ENCODE measurements around the gene PLXNA4.

Gene PLXNA4

DNA sequence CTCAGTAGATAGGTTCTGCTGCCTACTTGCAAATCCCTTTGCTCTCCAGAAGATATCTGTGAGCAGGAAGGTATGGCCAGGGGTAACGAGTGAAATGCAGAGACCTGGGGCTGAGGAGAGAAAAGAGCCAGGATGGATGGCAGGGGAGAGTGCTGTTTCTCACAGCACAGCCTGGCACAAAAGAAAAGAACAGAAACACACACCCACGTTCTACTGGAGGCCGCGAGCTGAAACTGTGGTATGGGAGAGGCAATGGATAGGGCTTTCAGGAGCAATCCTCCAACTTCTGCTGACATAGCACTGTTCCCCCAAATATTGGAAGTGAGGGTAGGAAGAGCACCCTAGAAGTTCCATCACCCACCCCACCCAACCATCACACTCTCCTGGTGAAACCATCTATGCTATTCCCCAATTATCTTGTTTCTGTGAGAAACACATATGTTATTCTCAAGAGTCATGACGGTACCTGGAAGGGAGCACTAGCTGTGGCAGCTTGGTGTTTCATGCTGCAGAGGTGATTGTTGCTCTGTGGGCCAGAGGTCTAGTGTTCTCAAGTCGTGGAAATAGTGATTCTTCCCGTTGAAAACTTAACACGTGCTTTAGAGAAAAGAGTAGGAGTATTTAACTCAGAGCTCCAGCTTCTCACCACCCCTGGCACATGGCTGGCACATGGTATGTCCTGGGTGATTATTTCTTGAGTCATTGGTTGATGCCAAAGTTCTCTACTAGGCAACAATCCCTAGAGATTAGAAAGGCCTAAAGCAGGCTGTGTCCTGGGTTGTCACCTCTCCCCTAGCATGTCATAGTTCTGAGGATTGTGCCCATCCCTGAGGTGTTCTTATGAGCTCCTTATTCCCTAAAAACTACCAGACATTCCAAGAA is 198.3 kb downstream of the PLXNA4 start:
- ChIA-PET CTCF (no interaction called here), POLR2A (no interaction called here)
- no peak for DNase-seq (ENCODE audit: extremely low spot score)
- TF ChIP-seq ELF4 (IDR thresholded peaks at IDR 0.05) (no peak), ARNT (IDR thresholded peaks at IDR 0.05) (no peak), L3MBTL2 (conservative IDR thresholded peaks at IDR 0.05) (no peak), CTBP1 (IDR thresholded peaks at IDR 0.05; ENCODE audit: borderline replicate concordance) (no peak), TARDBP (IDR thresholded peaks at IDR 0.05) (no peak), BHLHE40 (IDR thresholded peaks at IDR 0.05; ENCODE audit: borderline replicate concordance) (no peak), SUZ12 (IDR thresholded peaks at IDR 0.05) (no peak), HDGF (IDR thresholded peaks at IDR 0.05; ENCODE audit: borderline replicate concordance) (no peak), FOXA1 (IDR thresholded peaks at IDR 0.05) (no peak)

DNA sequence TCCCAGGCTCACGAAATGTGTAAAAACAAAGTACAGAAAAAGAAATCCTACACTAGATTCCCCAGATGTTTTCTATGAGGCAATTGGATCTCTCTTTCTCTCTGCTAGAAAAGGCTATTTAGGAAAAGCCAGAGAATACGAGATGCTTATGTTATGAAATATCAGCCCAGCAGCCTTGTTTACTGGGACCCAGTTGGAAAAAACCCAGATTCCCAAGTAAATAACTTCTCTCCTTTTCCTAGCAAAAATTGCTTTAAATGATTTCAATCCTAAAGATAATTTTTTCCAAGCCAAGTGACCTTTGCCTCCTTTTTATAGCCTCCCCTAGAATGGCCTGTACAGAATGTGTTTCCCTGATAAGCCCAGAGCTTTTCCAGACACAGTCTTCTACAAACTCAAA is 199.3 kb downstream of the PLXNA4 start:
- TF ChIP-seq SP1 (IDR thresholded peaks at IDR 0.05) (no peak), L3MBTL2 (conservative IDR thresholded peaks at IDR 0.05) (no peak), ZNF384 (IDR thresholded peaks at IDR 0.05) (no peak)
- DNase-seq (ENCODE audit: extremely low spot score) = no peak
- ChIA-PET CTCF (no interaction called here), POLR2A (no interaction called here)

DNA sequence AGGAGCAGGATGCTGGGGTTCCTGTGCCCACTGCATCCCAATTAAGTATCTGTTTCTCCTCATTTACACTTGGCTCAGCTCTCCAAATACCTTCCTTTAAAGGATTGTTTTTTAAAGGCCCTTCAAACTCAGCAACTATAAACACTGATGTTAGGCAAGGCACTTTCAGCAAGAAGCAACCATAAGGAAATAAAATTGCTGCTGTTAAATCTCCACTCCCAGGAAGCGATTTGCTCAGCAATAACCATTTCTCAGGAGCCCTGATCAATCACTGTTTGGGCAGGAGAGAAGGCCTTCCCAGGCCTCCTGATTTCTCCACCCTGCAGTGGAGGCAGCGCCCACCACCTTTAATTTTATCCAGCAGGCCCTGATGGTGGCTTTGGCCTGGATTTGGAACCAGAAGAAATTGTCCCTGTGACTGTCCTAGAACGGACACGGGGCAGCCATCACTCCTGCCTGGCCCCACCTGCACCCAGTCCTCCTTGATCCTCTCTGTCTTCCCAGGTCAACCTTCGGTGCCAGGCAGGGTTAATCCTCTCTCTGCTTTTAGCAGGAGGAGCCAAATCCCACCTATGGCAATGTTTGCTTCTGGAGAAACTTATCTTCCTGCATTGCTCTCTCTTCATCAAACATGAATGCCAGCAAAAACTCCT is 199.8 kb downstream of the PLXNA4 start:
- TF ChIP-seq SP1 (IDR thresholded peaks at IDR 0.05) = no peak
- TF ChIP-seq ZNF384 (IDR thresholded peaks at IDR 0.05) = no peak
- no peak for TF ChIP-seq SUZ12 (IDR thresholded peaks at IDR 0.05)
- TF ChIP-seq TARDBP (IDR thresholded peaks at IDR 0.05) = no peak
- no peak for TF ChIP-seq NFRKB (IDR thresholded peaks at IDR 0.05)
- no peak for TF ChIP-seq BHLHE40 (IDR thresholded peaks at IDR 0.05; ENCODE audit: borderline replicate concordance)
- TF ChIP-seq CTBP1 (IDR thresholded peaks at IDR 0.05; ENCODE audit: borderline replicate concordance) = no peak
- ChIA-PET POLR2A (interaction anchor here (1.2 kb wide), 1 partner anchor 87 kb away, joined by 4 read pairs; no protein-coding TSS in a partner anchor), CTCF (no interaction called here)
- no peak for DNase-seq (ENCODE audit: extremely low spot score)

DNA sequence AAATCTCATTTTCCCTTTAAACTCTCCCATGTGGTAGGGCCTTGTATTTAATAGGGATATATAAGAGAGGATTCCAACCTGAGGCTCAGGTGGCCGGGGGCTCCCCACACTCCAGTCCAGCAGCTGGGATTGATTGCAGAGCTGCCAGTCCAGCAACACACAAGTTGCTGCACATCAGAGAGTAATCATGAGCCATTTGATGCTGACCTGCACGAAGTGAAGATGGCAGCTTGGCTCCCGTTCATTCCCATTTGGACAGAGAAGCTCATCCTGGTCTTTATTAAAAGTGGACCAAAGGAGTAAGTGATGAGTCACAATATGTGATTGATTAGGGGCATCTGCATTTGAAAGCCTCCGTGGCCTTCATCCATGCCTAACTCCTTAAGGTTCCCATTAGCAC is 202.4 kb downstream of the PLXNA4 start:
- POLR2A ChIA-PET = no interaction called here
- CTCF ChIA-PET = no interaction called here
- TF ChIP-seq ELF4 (IDR thresholded peaks at IDR 0.05) (no peak), LEF1 (IDR thresholded peaks at IDR 0.05; ENCODE audit: borderline replicate concordance) (no peak), BHLHE40 (IDR thresholded peaks at IDR 0.05; ENCODE audit: borderline replicate concordance) (no peak), SP1 (IDR thresholded peaks at IDR 0.05) (no peak), L3MBTL2 (conservative IDR thresholded peaks at IDR 0.05) (no peak), TARDBP (IDR thresholded peaks at IDR 0.05) (no peak), CTBP1 (IDR thresholded peaks at IDR 0.05; ENCODE audit: borderline replicate concordance) (no peak), FOXA1 (IDR thresholded peaks at IDR 0.05) (no peak), SUZ12 (IDR thresholded peaks at IDR 0.05) (no peak), HDGF (IDR thresholded peaks at IDR 0.05; ENCODE audit: borderline replicate concordance) (no peak), ARNT (IDR thresholded peaks at IDR 0.05) (no peak)
- TF ChIP-seq, protein P1, sequence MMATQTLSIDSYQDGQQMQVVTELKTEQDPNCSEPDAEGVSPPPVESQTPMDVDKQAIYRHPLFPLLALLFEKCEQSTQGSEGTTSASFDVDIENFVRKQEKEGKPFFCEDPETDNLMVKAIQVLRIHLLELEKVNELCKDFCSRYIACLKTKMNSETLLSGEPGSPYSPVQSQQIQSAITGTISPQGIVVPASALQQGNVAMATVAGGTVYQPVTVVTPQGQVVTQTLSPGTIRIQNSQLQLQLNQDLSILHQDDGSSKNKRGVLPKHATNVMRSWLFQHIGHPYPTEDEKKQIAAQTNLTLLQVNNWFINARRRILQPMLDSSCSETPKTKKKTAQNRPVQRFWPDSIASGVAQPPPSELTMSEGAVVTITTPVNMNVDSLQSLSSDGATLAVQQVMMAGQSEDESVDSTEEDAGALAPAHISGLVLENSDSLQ (IDR thresholded peaks at IDR 0.05) = no peak
- DNase-seq (ENCODE audit: extremely low spot score) = no peak

DNA sequence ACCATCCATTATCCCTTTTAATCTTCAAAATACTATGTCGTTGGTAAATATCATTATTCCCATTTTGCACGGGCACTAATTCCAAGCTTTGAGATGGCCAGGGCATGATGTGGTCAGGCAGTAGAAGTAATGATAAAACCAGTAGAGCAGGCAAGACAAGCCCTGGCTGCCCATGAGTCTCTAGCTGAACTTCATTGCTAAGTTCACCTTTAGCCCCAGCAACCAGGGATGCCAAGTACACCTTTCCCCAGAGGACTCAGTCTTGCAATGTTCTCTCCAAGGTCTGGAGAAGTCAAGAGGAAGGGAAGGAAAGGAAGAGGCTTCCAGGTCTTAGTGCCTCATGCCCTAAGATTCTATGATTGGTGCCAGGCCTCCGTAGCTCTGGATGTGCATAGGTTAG is 203.2 kb downstream of the PLXNA4 start:
- no peak for DNase-seq (ENCODE audit: extremely low spot score)
- CTCF ChIA-PET = no interaction called here
- POLR2A ChIA-PET = no interaction called here
- TF ChIP-seq ELF4 (IDR thresholded peaks at IDR 0.05) (no peak), ZNF384 (IDR thresholded peaks at IDR 0.05) (no peak), SP1 (IDR thresholded peaks at IDR 0.05) (no peak), HDGF (IDR thresholded peaks at IDR 0.05; ENCODE audit: borderline replicate concordance) (no peak), NFRKB (IDR thresholded peaks at IDR 0.05) (no peak), FOXK2 (IDR thresholded peaks at IDR 0.05) (no peak), LEF1 (IDR thresholded peaks at IDR 0.05; ENCODE audit: borderline replicate concordance) (no peak), SUZ12 (IDR thresholded peaks at IDR 0.05) (no peak), CTBP1 (IDR thresholded peaks at IDR 0.05; ENCODE audit: borderline replicate concordance) (no peak), TARDBP (IDR thresholded peaks at IDR 0.05) (no peak), FOXA1 (IDR thresholded peaks at IDR 0.05) (no peak)
- TF ChIP-seq, protein P1 (IDR thresholded peaks at IDR 0.05) = no peak

DNA sequence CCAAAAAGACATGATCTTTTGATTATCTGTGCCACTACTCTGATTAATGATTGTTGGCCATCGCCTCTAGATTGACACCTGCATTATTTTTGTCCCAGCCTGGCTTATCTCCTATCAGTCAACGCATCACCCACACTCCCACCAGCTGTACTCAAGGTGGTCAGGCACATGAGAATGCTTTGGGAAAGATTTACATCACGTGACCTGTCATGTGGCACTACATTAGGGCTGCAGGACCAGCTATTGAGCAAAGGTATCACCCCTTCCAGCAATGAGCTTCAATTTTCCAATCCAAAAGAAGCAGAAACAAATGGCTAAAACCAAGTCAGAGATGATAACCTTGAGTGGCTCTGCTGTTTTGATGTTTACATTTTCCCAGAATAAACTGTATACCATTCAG is 204.3 kb downstream of the PLXNA4 start:
- ChIA-PET CTCF (no interaction called here), POLR2A (no interaction called here)
- no peak for DNase-seq (ENCODE audit: extremely low spot score)
- TF ChIP-seq LEF1 (IDR thresholded peaks at IDR 0.05; ENCODE audit: borderline replicate concordance) (no peak), SUZ12 (IDR thresholded peaks at IDR 0.05) (no peak), SP1 (IDR thresholded peaks at IDR 0.05) (no peak), FOXM1 (IDR thresholded peaks at IDR 0.05; ENCODE audit: borderline replicate concordance) (no peak), FOXA1 (IDR thresholded peaks at IDR 0.05) (no peak), L3MBTL2 (conservative IDR thresholded peaks at IDR 0.05) (no peak), ZNF384 (IDR thresholded peaks at IDR 0.05) (no peak)
